ENCODE measurements around the gene TBR1.

DNA sequence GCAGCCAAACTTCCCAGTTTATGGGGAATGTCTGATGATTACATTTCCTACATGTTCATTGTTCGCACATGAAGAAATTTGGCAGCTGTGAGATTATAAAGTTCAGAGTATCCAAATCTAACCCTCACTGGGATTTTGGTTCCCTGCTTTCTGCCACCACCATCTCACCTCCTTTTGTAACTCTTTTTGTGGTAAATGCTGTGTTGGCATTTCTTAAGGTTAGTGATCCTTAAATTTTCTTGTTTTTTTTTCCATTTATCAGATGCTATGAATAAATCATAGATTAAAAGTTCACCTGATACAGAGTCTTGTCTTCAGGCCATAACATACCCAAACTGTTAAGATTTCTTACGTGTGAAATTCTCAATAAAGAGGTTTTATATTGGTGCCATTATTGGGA is 8.5 kb upstream of the TBR1 start:
- no peak for TF ChIP-seq POLR2A (IDR thresholded peaks at IDR 0.05)
- no peak for TF ChIP-seq CTCF (IDR thresholded peaks at IDR 0.05)

Measured in Peyer's patch (tissue), 4 donors.